ENCODE measurements around the gene CCDC15.

DNA sequence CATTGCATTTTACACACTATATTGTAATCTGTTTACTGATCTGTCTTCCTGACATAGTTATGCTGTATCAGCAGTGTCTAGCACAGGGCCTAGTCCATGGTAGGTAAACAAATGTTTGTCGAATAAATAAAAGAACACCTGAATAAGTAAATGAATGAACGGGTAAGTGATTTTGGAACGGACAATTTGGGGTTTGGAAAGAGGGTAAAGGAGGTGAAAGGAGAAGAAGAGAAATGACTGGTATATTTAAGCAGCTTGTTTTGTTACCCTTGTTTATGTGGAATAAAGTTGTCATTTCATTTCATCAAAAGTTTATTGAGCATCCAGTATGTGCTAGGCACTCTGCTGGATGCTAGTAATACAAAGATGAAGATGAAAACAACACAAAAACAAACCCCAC, 35.1 kb upstream of the CCDC15 start, which contains the start of gene HEPN1:
- TF ChIP-seq, protein P1, sequence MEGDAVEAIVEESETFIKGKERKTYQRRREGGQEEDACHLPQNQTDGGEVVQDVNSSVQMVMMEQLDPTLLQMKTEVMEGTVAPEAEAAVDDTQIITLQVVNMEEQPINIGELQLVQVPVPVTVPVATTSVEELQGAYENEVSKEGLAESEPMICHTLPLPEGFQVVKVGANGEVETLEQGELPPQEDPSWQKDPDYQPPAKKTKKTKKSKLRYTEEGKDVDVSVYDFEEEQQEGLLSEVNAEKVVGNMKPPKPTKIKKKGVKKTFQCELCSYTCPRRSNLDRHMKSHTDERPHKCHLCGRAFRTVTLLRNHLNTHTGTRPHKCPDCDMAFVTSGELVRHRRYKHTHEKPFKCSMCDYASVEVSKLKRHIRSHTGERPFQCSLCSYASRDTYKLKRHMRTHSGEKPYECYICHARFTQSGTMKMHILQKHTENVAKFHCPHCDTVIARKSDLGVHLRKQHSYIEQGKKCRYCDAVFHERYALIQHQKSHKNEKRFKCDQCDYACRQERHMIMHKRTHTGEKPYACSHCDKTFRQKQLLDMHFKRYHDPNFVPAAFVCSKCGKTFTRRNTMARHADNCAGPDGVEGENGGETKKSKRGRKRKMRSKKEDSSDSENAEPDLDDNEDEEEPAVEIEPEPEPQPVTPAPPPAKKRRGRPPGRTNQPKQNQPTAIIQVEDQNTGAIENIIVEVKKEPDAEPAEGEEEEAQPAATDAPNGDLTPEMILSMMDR (IDR thresholded peaks at IDR 0.05; ENCODE audit: low read length): no peak
- TF ChIP-seq EZH2 (IDR thresholded peaks at IDR 0.05; ENCODE audit: borderline replicate concordance, low read length): no peak
